B cell (primary cell): ENCODE results near the gene KATNAL1. TPM values are rescaled to one million over a fixed set of nuclear protein-coding genes. Genes with fewer than 3 reads are reported as not detected.

ENCODE experiments used
- ATAC-seq: fragments of 200-7000 bp; cut with Tn5 transposase; one replicate; pipeline ENCODE4 v1.10.0; 2021; ENCODE audit warnings: low read depth, mild to moderate bottlenecking, moderate number of reproducible peaks, moderate library complexity
- CTCF ChIA-PET: fragments of 350-600 bp; sonication (Branson Sonifier 250); formaldehyde crosslinking; loops from one replicate; lab custom pipeline; 2021; ENCODE audit warnings: antibody characterized with exemption, inconsistent platforms; lab: Charles Lee
- POLR2A ChIA-PET: fragments of 350-600 bp; sonication (Branson Sonifier 250); formaldehyde crosslinking; loops from one replicate; lab custom pipeline; 2021; ENCODE audit warnings: antibody characterized with exemption; lab: Charles Lee
- DNase-seq: peaks from one replicate; pipeline ENCODE4 v3.0.0; 2013
- H2AFZ ChIP-seq: 2 replicates; pipeline ENCODE4 v1.6.1; 2012; ENCODE audit warnings: mild to moderate bottlenecking, low read depth, low read length; ENCODE audit not compliant: insufficient read depth, poor library complexity, severe bottlenecking
- H3K27ac ChIP-seq, 2 donors: 1 replicate in 1 of 2; 2 replicates in 1 of 2; pipeline ENCODE4 v1.5.1; 2012 to 2013; ENCODE audit warnings: low read length in 2 of 2, mild to moderate bottlenecking in 2 of 2, moderate library complexity in 1 of 2
- H3K27me3 ChIP-seq, 4 experiments: fragments of 200-600 bp in 1 of 4; sonication (generic) in 1 of 4; replicated peaks in 1 of 4; 1 replicate in 2 of 4; 2 replicates in 2 of 4; pipeline versions ENCODE4 v1.6.1 to v1.7.0; 2013 to 2016; ENCODE audit warnings: low read length in 3 of 4, mild to moderate bottlenecking in 2 of 4, mixed read lengths in 1 of 4, moderate library complexity in 1 of 4; ENCODE audit not compliant: insufficient read depth in 4 of 4, control insufficient read depth in 3 of 4; ENCODE audit errors: control extremely low read depth in 1 of 4
- H3K36me3 ChIP-seq, 2 experiments: replicated peaks in 1 of 2; 1 replicate in 1 of 2; 2 replicates in 1 of 2; pipeline versions ENCODE4 v1.6.1 to v1.7.1; 2013; ENCODE audit warnings: low read length in 1 of 2; ENCODE audit not compliant: insufficient read depth in 2 of 2, control insufficient read depth in 1 of 2; ENCODE audit errors: control extremely low read depth in 1 of 2, extremely low read depth in 1 of 2
- H3K4me1 ChIP-seq, 2 donors: fragments of 200-600 bp in 1 of 2; sonication (generic) in 1 of 2; 1 replicate in 1 of 2; 2 replicates in 1 of 2; pipeline versions ENCODE4 v1.5.1 to v1.6.1; 2013 to 2017; ENCODE audit warnings: low read length in 2 of 2; ENCODE audit not compliant: control insufficient read depth in 2 of 2, insufficient read depth in 2 of 2
- H3K4me2 ChIP-seq: replicated peaks from 2 replicates; pipeline ENCODE3; 2012; ENCODE audit warnings: mild to moderate bottlenecking, low read depth, low read length; ENCODE audit not compliant: poor library complexity, severe bottlenecking
- H3K4me3 ChIP-seq, 5 experiments: fragments of 200-600 bp in 1 of 5; sonication (generic) in 1 of 5; 1 replicate in 3 of 5; 2 replicates in 2 of 5; pipeline versions ENCODE4 v1.5.1 to v1.7.0; 2011 to 2016; ENCODE audit warnings: low read length in 4 of 5, mild to moderate bottlenecking in 4 of 5, low read depth in 2 of 5, control low read depth in 1 of 5, moderate library complexity in 1 of 5; ENCODE audit not compliant: insufficient read depth in 1 of 5; ENCODE audit errors: control extremely low read depth in 1 of 5, extremely low read depth in 1 of 5
- H3K79me2 ChIP-seq: fragments of 200-600 bp; sonication (generic); one replicate; pipeline ENCODE4 v1.6.0; 2016; ENCODE audit warnings: low read length; ENCODE audit not compliant: control insufficient read depth, insufficient read depth
- H3K9ac ChIP-seq: fragments of 200-600 bp; sonication (generic); 2 replicates; pipeline ENCODE4 v1.6.1; 2017; ENCODE audit warnings: mild to moderate bottlenecking, low read length, moderate library complexity
- H3K9me3 ChIP-seq, 3 donors: one replicate each; pipeline versions ENCODE4 v1.6.1 to v1.7.1; 2013; ENCODE audit warnings: low read length in 2 of 3; ENCODE audit not compliant: control insufficient read depth in 2 of 3, insufficient read depth in 1 of 3; ENCODE audit errors: control extremely low read depth in 1 of 3
- H4K20me1 ChIP-seq: 2 replicates; pipeline ENCODE4 v1.6.0; 2012; ENCODE audit warnings: mild to moderate bottlenecking, low read length; ENCODE audit not compliant: insufficient read depth, control insufficient read depth, poor library complexity, severe bottlenecking
- H3K27ac Mint-ChIP-seq: one replicate; pipeline ENCODE4 v1.8.0; 2021; ENCODE audit warnings: mixed read lengths
- H3K27me3 Mint-ChIP-seq: one replicate; pipeline ENCODE4 v1.8.0; 2021; ENCODE audit warnings: mixed read lengths
- H3K4me1 Mint-ChIP-seq: one replicate; pipeline ENCODE4 v1.8.0; 2021; ENCODE audit warnings: mixed read lengths
- H3K4me3 Mint-ChIP-seq: one replicate; pipeline ENCODE4 v1.8.0; 2021; ENCODE audit warnings: mixed read lengths
- H3K9me3 Mint-ChIP-seq: one replicate; pipeline ENCODE4 v1.8.0; 2022; ENCODE audit warnings: mixed read lengths; ENCODE audit not compliant: insufficient read depth
- EZH2 ChIP-seq: IDR thresholded peaks from 2 replicates; pipeline ENCODE4 v1.6.1; 2012; ENCODE audit warnings: borderline replicate concordance, low read depth, mild to moderate bottlenecking, moderate library complexity, low read length; ENCODE audit not compliant: insufficient read depth, poor library complexity, severe bottlenecking
- WGBS: methylation state at CpG from one replicate; pipeline ENCODE4 v1.1.5; 2013; ENCODE audit warnings: missing lambda C conversion rate; ENCODE audit not compliant: insufficient coverage; 5-methylcytosine and 5-hydroxymethylcytosine counted together
- intact Hi-C: fragments of 100-400 bp; cut with micrococcal nuclease; formaldehyde crosslinking; loops from one replicate; pipeline ENCODE4 v1.10.0; 2022
- polyA plus RNA-seq: library from polyadenylated mRNA; depleted of rRNA; stranded (reverse); fragments of >200 nt; gene quantifications from 2 replicates; pipeline ENCODE4 v1.2.3, GENCODE V29; 2012
- total RNA-seq, 2 donors: library from RNA; stranded (reverse); fragments of 120-200 nt in 1 of 2; gene quantifications; 1 replicate in 1 of 2; 2 replicates in 1 of 2; pipeline versions ENCODE4 v1.2.3 to v1.2.4, GENCODE V29; 2013 to 2022
- TF ChIP-seq, protein P1 (sequence below): fragments of 200-600 bp; IDR thresholded peaks from one replicate; pipeline ENCODE4 v1.8.0; 2022; ENCODE audit warnings: antibody characterized with exemption, mild to moderate bottlenecking

KATNAL1 gene
- total and polyA plus RNA-seq, 2 donors (not counting 1 experiment from before 2014, with no cell fraction given): 2.7 to 21.9 TPM

DNA sequence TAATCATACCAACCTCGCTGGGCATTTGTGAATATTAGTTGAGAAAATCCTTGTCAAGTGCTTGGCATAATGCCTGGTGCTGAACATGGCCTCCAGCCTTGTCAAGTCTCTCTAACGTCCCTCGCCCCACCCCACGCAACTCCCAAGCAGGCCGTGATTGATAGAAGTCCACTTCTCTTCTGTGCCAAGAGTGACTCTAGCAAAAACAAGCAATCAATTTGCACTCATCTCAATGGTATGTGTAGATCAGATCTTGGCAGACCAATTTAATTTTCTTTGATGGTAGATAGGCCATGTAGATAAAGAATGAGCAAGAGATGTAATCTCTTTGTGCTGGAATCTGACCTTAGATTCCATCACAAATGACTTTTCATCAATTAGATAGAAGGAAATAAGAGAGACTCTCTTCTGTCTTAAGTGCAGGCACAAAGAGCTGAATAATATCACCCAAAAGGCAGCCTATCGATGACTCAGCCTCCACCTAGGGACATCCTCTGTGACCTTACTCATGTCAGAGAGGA, 31.0 kb upstream of the KATNAL1 start:
- intact Hi-C loops: no loop called here
- H3K27ac Mint-ChIP-seq: no peak overlapping the region

DNA sequence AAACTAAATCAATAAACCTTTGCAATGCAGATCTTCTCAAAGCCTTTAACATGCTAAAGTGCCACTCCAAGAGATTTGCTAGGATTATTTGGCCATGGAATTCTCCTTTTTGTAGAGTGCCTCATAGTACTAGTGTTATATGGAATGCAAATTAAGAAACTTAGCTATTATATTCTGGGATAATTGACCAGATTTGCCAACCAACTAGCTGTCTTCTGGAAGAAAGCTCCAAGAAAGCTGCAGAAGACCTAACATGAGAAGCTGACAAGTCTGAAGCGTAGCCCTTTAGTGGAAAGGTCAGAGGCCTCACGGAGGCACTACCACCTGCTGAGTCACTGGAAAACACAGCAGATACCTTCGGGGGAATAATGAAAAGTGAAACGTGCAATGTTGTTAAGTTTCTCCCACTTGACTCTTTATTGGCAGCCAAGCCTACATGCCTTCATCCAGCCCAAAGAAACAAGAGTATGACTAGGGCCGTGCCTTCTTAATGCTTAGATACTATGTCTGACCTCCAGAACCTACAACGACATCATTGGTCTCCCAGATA, 29.8 kb upstream of the KATNAL1 start:
- Mint-ChIP-seq H3K27me3 (no peaks in the 10 kb centered on the region), H3K4me3 (no peak overlapping the region), H3K4me1 (peaks cover 34% of the 10 kb centered on the region), H3K27ac (no peak overlapping the region), H3K9me3 (no peaks in the 10 kb centered on the region)
- POLR2A ChIA-PET: no interaction called here
- no peak for TF ChIP-seq EZH2
- TF ChIP-seq, protein P1, sequence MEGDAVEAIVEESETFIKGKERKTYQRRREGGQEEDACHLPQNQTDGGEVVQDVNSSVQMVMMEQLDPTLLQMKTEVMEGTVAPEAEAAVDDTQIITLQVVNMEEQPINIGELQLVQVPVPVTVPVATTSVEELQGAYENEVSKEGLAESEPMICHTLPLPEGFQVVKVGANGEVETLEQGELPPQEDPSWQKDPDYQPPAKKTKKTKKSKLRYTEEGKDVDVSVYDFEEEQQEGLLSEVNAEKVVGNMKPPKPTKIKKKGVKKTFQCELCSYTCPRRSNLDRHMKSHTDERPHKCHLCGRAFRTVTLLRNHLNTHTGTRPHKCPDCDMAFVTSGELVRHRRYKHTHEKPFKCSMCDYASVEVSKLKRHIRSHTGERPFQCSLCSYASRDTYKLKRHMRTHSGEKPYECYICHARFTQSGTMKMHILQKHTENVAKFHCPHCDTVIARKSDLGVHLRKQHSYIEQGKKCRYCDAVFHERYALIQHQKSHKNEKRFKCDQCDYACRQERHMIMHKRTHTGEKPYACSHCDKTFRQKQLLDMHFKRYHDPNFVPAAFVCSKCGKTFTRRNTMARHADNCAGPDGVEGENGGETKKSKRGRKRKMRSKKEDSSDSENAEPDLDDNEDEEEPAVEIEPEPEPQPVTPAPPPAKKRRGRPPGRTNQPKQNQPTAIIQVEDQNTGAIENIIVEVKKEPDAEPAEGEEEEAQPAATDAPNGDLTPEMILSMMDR: no peak
- Histone ChIP-seq H3K4me3 (no peak overlapping the region), H3K27me3 (no peaks in the 10 kb centered on the region), H3K4me1 (peaks cover 24 to 31% of the 10 kb centered on the region in 2 donors), H2AFZ (no peak overlapping the region), H3K27ac (no peak overlapping the region), H3K9ac (no peak overlapping the region), H3K4me2 (no peak overlapping the region), H4K20me1 (no peaks in the 10 kb centered on the region), H3K9me3 (no peaks in the 10 kb centered on the region), H3K36me3 (peaks cover 0 to 5% of the 10 kb centered on the region in 2 experiments), H3K79me2 (no peaks in the 10 kb centered on the region)
- CTCF ChIA-PET: interaction anchor here (1.4 kb wide), 1 partner anchor 280 kb away, joined by 3 read pairs; the partner anchor contains the start of gene USPL1
- 97% methylated on average over 3 of the region's 6 CpGs for WGBS
- intact Hi-C loops: no loop called here
- DNase-seq (no peak), ATAC-seq (no peak)

More for the DNA sequence above, 31.0 kb upstream of the KATNAL1 start:
- no peak overlapping the region for H2AFZ ChIP-seq
- peaks cover 11 to 21% of the 10 kb centered on the region in 2 donors for H3K4me1 ChIP-seq
- TF ChIP-seq, protein P1: no peak
- no peak for TF ChIP-seq EZH2
- no peak overlapping the region for H3K4me3 ChIP-seq
- no peaks in the 10 kb centered on the region for H3K9me3 Mint-ChIP-seq
- no peak for DNase-seq
- H3K4me3 Mint-ChIP-seq: no peak overlapping the region
- no peak overlapping the region for H3K27ac ChIP-seq
- H3K79me2 ChIP-seq: no peaks in the 10 kb centered on the region
- ChIA-PET CTCF (no interaction called here), POLR2A (no interaction called here)
- ATAC-seq: no peak
- H3K9ac ChIP-seq: no peak overlapping the region
- no peaks in the 10 kb centered on the region for H3K9me3 ChIP-seq
- peaks cover 0 to 5% of the 10 kb centered on the region in 2 experiments for H3K36me3 ChIP-seq
- no peaks in the 10 kb centered on the region for H3K27me3 Mint-ChIP-seq
- peaks cover 21% of the 10 kb centered on the region for H3K4me1 Mint-ChIP-seq
- no peak overlapping the region for H3K4me2 ChIP-seq
- 100% methylated on average over 4 of the region's 6 CpGs for WGBS
- H3K27me3 ChIP-seq: no peaks in the 10 kb centered on the region
- H4K20me1 ChIP-seq: no peaks in the 10 kb centered on the region
